GM19467 (cell line): ENCODE results near the gene FAF2.
A peak's percentile ranks its signal among the peaks of the same experiment; 100 is the strongest.
"Not testable (repeated sequence)": the region's sequence is repeated elsewhere in the genome, so short reads cannot be mapped to it uniquely, and the experiment has no call there.

ENCODE experiments used
- ATAC-seq: cut with Tn5 transposase; IDR thresholded peaks from one replicate; pipeline ENCODE4 v1.9.1; 2021; ENCODE audit warnings: mild to moderate bottlenecking, moderate library complexity; ENCODE audit not compliant: unreplicated experiment

Gene FAF2

DNA sequence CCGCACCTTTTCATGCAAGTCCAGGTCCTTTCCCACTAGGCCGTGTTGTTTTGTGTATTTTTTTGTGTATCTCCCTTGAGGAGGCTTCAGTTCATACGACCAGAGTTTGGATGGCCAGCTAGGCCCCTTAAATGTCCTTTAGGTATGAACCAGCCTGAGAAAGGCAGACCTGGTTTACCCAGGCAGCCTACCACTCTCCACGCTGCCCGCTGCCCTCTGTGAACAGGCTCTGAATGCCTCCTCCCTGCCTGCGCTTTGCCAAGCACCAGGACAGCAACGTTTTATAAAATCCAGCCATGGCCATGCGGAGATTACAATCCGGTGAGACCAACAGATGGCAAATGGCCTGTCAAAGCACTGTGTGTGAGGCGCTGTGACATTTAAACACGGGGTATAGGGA is 31.2 kb upstream of the FAF2 start:
- ATAC-seq, result no peak

DNA sequence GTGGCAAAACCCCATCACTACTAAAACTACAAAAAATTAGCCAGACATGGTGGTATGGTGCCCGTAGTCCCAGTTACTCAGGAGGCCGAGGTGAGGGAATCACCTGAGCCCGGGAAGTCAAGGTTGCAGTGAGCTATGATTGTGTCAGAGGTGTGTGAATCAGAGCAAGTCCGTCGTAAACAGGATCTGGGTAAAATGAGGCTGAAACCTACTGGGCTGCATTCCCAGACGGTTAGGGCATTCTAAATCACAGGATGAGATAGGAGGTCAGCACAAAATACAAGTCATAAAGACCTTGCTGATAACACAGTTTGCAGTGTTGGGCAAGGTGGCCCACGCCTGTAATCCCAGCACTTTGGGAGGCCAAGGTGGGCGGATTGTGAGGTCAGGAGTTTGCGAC is 29.9 kb upstream of the FAF2 start:
- no peak for ATAC-seq

- ATAC-seq, result no peak
Measured at GRCh38 chr5:176420086-176420485, 28.1 kb upstream of the FAF2 start.

GRCh38 chr5:176420972-176421544 is 27.1 kb upstream of the FAF2 start:
- ATAC-seq, result no peak

GRCh38 chr5:176424181-176424580 is 24.0 kb upstream of the FAF2 start:
- ATAC-seq, result no peak

DNA sequence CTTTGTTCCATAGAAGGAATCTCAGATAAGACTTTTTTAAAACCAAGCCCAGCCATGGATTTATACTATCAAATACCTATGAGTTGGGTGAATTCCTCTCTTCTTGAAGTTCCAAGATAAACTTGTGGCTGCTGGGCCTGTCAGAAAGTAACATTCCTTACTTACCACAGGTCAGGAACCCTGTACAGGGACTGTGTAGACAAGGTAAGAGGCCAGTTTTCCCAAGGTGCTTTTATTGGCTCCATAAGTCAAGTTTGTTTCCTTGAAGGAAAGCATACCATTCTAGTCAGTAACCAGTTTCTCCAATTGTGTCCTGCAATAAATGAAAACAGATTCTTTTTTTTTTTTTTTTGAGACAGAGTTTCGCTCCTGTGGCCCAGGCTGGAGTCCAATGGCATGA is 23.0 kb upstream of the FAF2 start:
- ATAC-seq, result no peak

- no peak for ATAC-seq
Measured at GRCh38 chr5:176425791-176426190, 22.4 kb upstream of the FAF2 start.

DNA sequence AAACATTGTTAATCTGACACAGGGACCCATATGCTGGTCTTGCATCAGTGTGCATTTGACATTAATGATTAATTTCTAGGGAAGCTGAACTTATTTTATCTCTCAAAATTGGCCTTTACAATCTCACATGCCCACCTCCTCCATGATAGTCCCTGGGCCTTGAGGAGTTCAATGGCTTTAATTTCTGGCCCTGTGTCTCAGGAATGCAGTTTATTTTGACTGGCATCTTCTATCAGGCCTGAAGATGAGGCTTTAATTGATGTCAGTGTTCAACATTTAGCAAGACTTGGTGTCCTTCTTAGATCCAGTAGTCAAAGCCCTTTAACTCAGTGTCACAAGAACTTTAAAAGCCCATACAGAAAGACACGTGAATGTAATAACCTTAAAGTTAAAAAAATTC is 21.3 kb upstream of the FAF2 start:
- no peak for ATAC-seq

GRCh38 chr5:176427971-176428370 is 20.2 kb upstream of the FAF2 start:
- no peak for ATAC-seq

DNA sequence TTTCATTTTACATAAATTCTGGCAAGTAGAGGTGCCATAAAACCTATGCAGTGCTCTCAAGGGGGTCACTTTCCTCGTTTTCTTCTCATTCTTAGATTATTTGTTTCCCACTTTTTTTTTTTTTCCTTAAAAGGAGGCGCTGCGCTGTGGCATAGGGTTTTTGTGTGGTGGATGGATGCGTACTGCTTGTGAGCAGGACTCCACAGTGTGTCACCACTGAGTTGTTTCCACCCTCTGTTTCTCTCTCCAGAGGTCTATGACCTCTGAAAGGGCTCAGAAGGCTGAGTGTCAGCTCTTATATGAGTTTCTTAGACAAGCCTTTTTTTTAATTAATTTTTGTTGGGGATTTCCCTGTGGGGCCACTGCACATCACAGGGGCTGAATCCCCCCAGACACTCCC is 18.2 kb upstream of the FAF2 start:
- no peak for ATAC-seq

GRCh38 chr5:176432707-176433106 is 15.5 kb upstream of the FAF2 start:
- no peak for ATAC-seq

DNA sequence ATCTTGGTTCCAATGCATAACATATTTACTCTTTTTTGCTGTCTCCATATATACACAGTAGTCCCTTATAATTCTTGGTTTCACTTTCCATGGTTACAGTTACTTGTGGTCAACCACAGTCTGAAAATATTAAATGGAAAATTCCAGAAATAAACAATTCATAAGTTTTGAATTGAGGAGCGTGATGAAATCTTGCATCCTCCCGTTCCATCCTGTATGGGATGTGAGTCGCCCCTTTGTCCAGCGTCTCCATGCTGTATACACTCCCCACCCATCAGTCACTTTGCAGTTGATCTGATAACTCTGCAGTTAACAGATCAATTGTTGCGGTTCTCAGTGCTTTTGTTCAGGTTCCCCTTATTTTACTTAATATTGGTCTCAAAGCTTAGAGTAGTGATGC is 11.5 kb upstream of the FAF2 start:
- no peak for ATAC-seq

- no peak for ATAC-seq
Measured at GRCh38 chr5:176438959-176439757, 9.0 kb upstream of the FAF2 start.

GRCh38 chr5:176440927-176441706 is 7.1 kb upstream of the FAF2 start:
- ATAC-seq, result no peak

- ATAC-seq, result no peak
Measured at GRCh38 chr5:176441921-176442323, 6.3 kb upstream of the FAF2 start.

GRCh38 chr5:176442911-176443310 is 5.3 kb upstream of the FAF2 start:
- ATAC-seq, result not testable (repeated sequence)

DNA sequence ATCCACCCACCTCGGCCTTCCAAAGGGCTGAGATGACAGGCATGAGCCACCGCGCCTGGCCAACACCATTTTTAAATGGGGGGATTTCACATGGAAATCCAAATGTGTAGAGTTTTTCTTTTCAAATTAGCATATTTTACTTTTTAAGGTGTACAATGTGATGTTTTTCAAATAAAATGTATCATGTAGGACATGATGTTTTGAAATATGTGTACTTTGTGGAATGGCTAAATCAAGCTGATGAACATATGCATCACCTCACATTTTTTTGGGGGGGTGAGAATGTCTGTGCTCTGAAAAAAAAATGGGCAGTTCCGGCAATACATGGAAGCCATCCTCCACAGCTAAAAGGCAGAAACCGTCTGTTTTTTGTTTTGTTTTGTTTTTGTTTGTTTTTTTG is 3.4 kb upstream of the FAF2 start:
- no peak for ATAC-seq

DNA sequence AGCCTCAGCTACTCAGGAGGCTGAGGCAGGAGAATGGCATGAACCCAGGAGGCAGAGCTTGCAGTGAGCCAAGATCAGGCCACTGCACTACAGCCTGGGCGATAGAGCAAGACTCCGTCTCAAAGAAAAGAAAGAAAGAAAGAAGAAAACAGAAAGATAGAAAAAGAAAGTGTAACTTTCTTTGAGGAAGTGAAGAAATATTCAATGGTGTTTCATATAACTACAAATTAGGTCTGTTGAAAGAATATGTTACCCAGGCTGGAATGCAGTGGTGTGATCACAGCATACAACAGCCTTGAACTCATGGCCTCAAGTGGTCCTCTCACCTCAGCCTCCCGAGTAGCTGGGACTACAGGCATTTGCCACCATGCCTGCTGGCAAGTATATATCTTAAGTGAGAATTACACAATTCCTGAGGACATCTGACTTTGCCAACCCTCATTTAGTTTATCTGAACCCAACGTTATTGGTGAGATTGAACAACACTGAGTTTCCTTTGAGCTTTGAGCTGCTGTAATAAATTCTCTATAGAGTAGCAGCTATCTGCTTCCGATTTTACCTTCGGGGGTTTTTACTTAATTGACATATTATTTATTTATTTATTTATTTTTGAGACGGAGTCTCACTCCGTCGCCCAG is 2.0 kb upstream of the FAF2 start:
- no peak for ATAC-seq

- no peak for ATAC-seq
Measured at GRCh38 chr5:176446884-176447590, 1.1 kb upstream of the FAF2 start.

DNA sequence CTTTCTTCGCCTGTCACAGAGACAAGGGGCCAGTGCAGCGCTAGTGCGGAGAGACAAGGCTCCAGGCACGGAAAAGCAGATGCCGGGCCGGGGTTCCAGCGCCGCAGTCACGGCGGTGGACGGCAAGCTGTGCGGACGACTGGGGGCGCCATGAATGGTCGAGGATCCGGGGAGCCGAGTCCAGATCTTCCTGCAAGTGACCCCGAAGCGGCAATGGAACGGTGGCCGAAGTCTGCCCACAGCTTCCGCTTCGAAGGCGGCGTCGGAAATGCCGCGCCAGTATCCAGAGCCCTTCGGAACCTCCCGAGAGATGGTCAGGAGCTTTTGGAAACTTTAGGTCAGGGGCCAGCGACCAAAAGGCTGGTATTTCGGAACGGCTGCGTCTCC is 601 bp upstream of the FAF2 start:
- peak; percentile 33 for ATAC-seq

GRCh38 chr5:176450077-176450476 is 1.9 kb downstream of the FAF2 start:
- ATAC-seq, result no peak
